A549 (cell line): ENCODE data around the gene DCBLD1. TPM values are rescaled to one million over a fixed set of nuclear protein-coding genes. Genes with fewer than 3 reads are reported as not detected.

Source experiments
- ATAC-seq, 2 experiments: fragments of 200-7000 bp in 1 of 2; fragments of >200 bp in 1 of 2; cut with Nextera tagmentation in 1 of 2; cut with Tn5 transposase in 1 of 2; 3 replicates each; pipeline versions ENCODE4 v1.8.0 to v1.9.1; 2018 to 2020; ENCODE audit warnings: mild to moderate bottlenecking in 1 of 2, moderate library complexity in 1 of 2
- CTCF ChIA-PET: fragments of 300-600 bp; sonication (Branson Sonifier 250); formaldehyde crosslinking; extraction: SDS; loops from one replicate; lab custom pipeline; 2021; ENCODE audit warnings: antibody characterized with exemption, inconsistent platforms; lab: Yijun Ruan, JAX
- POLR2A ChIA-PET: fragments of 350-600 bp; formaldehyde crosslinking; extraction: SDS; loops from one replicate; lab custom pipeline; 2021; ENCODE audit warnings: antibody characterized with exemption, inconsistent platforms; lab: Yijun Ruan, JAX
- DNase-seq, 2 experiments: peaks; one replicate each; pipeline versions ENCODE4 v3.0.0 to v3.0.0-alpha.2; 2011 to 2016; ENCODE audit warnings: low read depth in 1 of 2, low spot score in 1 of 2
- FAIRE-seq: peaks from 2 replicates; lab custom pipeline; 2011; peaks lifted over from hg19 to GRCh38; lab: Jason Lieb, UNC
- H3K27ac ChIP-seq, 2 experiments: fragments of >200 bp; sonication (Bioruptor Twin); formaldehyde crosslinking; 3 replicates each; pipeline ENCODE4 v1.5.1; 2016 to 2017
- H3K4me1 ChIP-seq: fragments of >200 bp; sonication (Bioruptor Twin); formaldehyde crosslinking; 3 replicates; pipeline ENCODE4 v1.6.1; 2016
- H3K4me2 ChIP-seq: fragments of >200 bp; sonication (Bioruptor Twin); formaldehyde crosslinking; 3 replicates; pipeline ENCODE4 v1.6.1; 2016
- H3K4me3 ChIP-seq: fragments of >200 bp; sonication (Bioruptor Twin); formaldehyde crosslinking; 3 replicates; pipeline ENCODE4 v1.5.1; 2016
- H3K9me3 ChIP-seq: fragments of >200 bp; sonication (Bioruptor Twin); formaldehyde crosslinking; 3 replicates; pipeline ENCODE4 v1.6.1; 2016
- BCL3 ChIP-seq: fragments of >200 bp; sonication (Bioruptor Twin); formaldehyde crosslinking; IDR thresholded peaks from 3 replicates; pipeline ENCODE4 v1.6.1; 2016
- BHLHE40 ChIP-seq: IDR thresholded peaks from 2 replicates; pipeline ENCODE4 v1.6.1; 2012; ENCODE audit warnings: low read depth, low read length, inconsistent platforms
- HOXB5 ChIP-seq: fragments of 250-450 bp; sonication (Bioruptor Pico); IDR thresholded peaks from 2 replicates; pipeline ENCODE4 v1.5.0; 2020; ENCODE audit warnings: mild to moderate bottlenecking, moderate library complexity
- JUN ChIP-seq, 2 experiments: fragments of >200 bp; sonication (Bioruptor Twin); formaldehyde crosslinking; IDR thresholded peaks; 2 replicates in 1 of 2; 3 replicates in 1 of 2; pipeline ENCODE4 v1.6.1; 2016 to 2017
- KDM1A ChIP-seq: fragments of 200-600 bp; sonication (generic); IDR thresholded peaks from 2 replicates; pipeline ENCODE4 v1.6.1; 2016; ENCODE audit warnings: low read depth, mild to moderate bottlenecking
- MYC ChIP-seq: IDR thresholded peaks from 2 replicates; pipeline ENCODE4 v1.6.1; 2012; ENCODE audit warnings: mild to moderate bottlenecking, inconsistent platforms, low read length, improper control_type of control experiment, borderline replicate concordance
- PBX3 ChIP-seq: IDR thresholded peaks from 2 replicates; pipeline ENCODE4 v1.6.1; 2012
- RAD21 ChIP-seq, 2 experiments: fragments of >200 bp in 1 of 2; sonication (Bioruptor Twin) in 1 of 2; formaldehyde crosslinking in 1 of 2; IDR thresholded peaks in 1 of 2; conservative IDR thresholded peaks in 1 of 2; 2 replicates in 1 of 2; 3 replicates in 1 of 2; pipeline ENCODE4 v1.6.1; 2012 to 2018; ENCODE audit warnings: inconsistent platforms in 1 of 2
- RARB ChIP-seq: fragments of 250-450 bp; sonication (Bioruptor Pico); IDR thresholded peaks from 2 replicates; pipeline ENCODE4 v1.8.0; 2021; ENCODE audit warnings: mild to moderate bottlenecking, moderate library complexity
- RFX5 ChIP-seq: fragments of 450-650 bp; IDR thresholded peaks from 2 replicates; pipeline ENCODE4 v1.7.1; 2014; ENCODE audit warnings: antibody characterized with exemption, mild to moderate bottlenecking, moderate library complexity
- WGBS: methylation state at CpG from one replicate; pipeline ENCODE4 v1.1.6; 2017; ENCODE audit errors: missing lambda C conversion rate; 5-methylcytosine and 5-hydroxymethylcytosine counted together
- polyA plus RNA-seq, 4 experiments: library from polyadenylated mRNA; depleted of rRNA in 3 of 4; stranded (reverse); fragments of >200 nt; fragmentation: RNase III in 1 of 4; extraction: RNeasy Plus Mini Kit Qiagen cat#74134 plus additional on column Dnase treatment in 1 of 4; gene quantifications; 2 replicates in 3 of 4; 3 replicates in 1 of 4; pipeline ENCODE4 v1.2.3, GENCODE V29; 2011 to 2017
- TF ChIP-seq, protein P1 (sequence below): IDR thresholded peaks from 2 replicates; pipeline ENCODE4 v1.6.1; 2012; ENCODE audit warnings: low read depth, borderline replicate concordance

The DCBLD1 gene
- polyA plus RNA-seq, 2 of the 4 experiments (the other 2 are of a cell fraction) = 49.1 to 60.4 TPM

DNA sequence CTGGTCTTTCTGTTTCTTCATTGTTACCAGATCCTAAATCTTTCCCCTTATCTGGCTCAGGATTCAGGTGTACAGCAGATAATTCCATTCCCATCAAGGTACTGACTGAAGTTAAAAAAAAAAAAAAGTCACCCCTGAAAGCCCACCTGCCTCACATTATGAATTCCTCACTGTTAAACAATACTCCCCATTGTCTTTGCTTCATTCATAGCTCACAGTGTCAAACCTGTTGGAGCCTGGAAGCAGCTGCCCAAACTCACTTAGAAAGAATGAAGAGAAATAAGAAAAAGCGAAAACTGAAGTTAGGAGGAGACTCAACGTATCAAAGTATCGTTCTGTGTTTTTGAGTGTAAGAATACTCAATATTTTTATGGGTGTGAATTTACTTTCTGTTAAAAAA, 1.8 kb upstream of the DCBLD1 start (continued):
- TF ChIP-seq MYC (no peak), HOXB5 (CRISPR knock-in tag) (no peak)

GRCh38 chr6:117481278-117481925, 1.1 kb upstream of the DCBLD1 start:
- WGBS = 88% methylated on average over 22 of the region's 22 CpGs

DNA sequence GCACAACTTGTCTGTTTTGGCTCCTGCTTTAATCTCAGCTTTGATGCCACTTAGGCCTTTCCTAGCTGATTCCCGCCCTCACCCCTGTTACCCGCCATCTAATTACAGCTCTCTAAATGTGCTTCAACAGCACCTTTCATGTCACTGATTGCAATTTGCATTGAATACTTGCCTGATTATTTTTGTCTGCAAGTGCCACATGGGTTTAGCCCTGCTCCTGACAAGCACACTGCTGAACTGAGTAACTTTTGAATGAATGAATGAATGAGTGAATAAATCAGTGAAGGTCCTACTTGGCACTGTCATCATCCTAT, 591 bp upstream of the DCBLD1 start:
- Histone ChIP-seq H3K4me2 (peak overlapping the region; percentile 85), H3K4me3 (peak overlapping the region; percentile 82), H3K27ac (peak overlapping the region; percentile 94 to 99), H3K4me1 (peaks cover 32% of the 10 kb centered on the region; the same call in 2 of the 3 replicates), H3K9me3 (peaks cover under 1% of the 10 kb centered on the region; the same call in 1 of the 3 replicates)
- CTCF ChIA-PET = interaction anchor here (0.8 kb wide), 3 partner anchors 14 to 137 kb away, joined by 3 to 4 read pairs (median 4); no protein-coding TSS in a partner anchor
- ATAC-seq = no peak
- WGBS = 100% methylated on average over 2 of the region's 2 CpGs
- FAIRE-seq = no peak
- no peak for TF ChIP-seq RFX5
- DNase-seq = no peak
- POLR2A ChIA-PET = interaction anchor here (0.9 to 1.8 kb wide), 2 partner anchors 15 to 24 kb away, joined by 3 to 6 read pairs; no protein-coding TSS in a partner anchor

More at GRCh38 chr6:117481278-117481925, 1.1 kb upstream of the DCBLD1 start:
- Histone ChIP-seq H3K4me3 (no peak overlapping the region), H3K4me1 (peaks cover 30% of the 10 kb centered on the region; the same call in 2 of the 3 replicates), H3K4me2 (peak overlapping the region; percentile 85)
- DNase-seq = no peak
- TF ChIP-seq RAD21 (conservative IDR thresholded peaks at IDR 0.05 in 1 of 2, IDR thresholded peaks at IDR 0.05 in 1 of 2) (peak in 1 of 2 experiments; percentile 23; a peak in 1 of 5 replicates), PBX3 (no peak)
- TF ChIP-seq, all 56 proteins: peak for 1
- CTCF ChIA-PET = interaction anchor here (0.6 to 0.8 kb wide), 4 partner anchors 13 to 1384 kb away, joined by 3 to 4 read pairs (median 4); no protein-coding TSS in a partner anchor
- POLR2A ChIA-PET = interaction anchor here (0.9 to 1.8 kb wide), 3 partner anchors 16 to 121 kb away, joined by 3 to 6 read pairs (median 3); partner anchors contain the start of gene GOPC
- Histone ChIP-seq H3K27ac (peak overlapping the region; percentile 94 to 99; a peak in 5 of 6 replicates), H3K9me3 (no peaks in the 10 kb centered on the region)
- no peak for FAIRE-seq
- no peak; a peak in 1 of 6 replicates for ATAC-seq

GRCh38 chr6:117483004-117483644, 650 bp downstream of the DCBLD1 start:
- Histone ChIP-seq H3K4me2 (peak overlapping the region; percentile 85), H3K4me1 (peaks cover 30% of the 10 kb centered on the region), H3K9me3 (peaks cover 4% of the 10 kb centered on the region; the same call in 1 of the 3 replicates), H3K4me3 (peak overlapping the region; percentile 82), H3K27ac (peak overlapping the region; percentile 94 to 99)
- DNase-seq (peak in 1 of 2 experiments; percentile 38), ATAC-seq (peak; percentile 52 to 63), FAIRE-seq (no peak)
- ChIA-PET CTCF (interaction anchor here (0.7 to 1.3 kb wide), 10 partner anchors 9 to 72 kb away, joined by 3 to 6 read pairs (median 3); no protein-coding TSS in a partner anchor), POLR2A (interaction anchor here (0.5 to 2.1 kb wide), 7 partner anchors 11 to 234 kb away, joined by 3 to 14 read pairs (median 3); no protein-coding TSS in a partner anchor)
- WGBS = 4% methylated on average over 25 of the region's 46 CpGs
- TF ChIP-seq BCL3 = no peak
- TF ChIP-seq KDM1A = no peak
- TF ChIP-seq JUN (IDR thresholded peaks at IDR 0.05) = peak in 1 of 2 experiments; percentile 18; a peak in 2 of 5 replicates
- 0 out of 2 replicates have a peak, but pooled peaks have one; percentile 28 for TF ChIP-seq BHLHE40
- TF ChIP-seq, protein P1, sequence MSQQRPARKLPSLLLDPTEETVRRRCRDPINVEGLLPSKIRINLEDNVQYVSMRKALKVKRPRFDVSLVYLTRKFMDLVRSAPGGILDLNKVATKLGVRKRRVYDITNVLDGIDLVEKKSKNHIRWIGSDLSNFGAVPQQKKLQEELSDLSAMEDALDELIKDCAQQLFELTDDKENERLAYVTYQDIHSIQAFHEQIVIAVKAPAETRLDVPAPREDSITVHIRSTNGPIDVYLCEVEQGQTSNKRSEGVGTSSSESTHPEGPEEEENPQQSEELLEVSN = peak; percentile 41; the same call in 1 of the 2 replicates
- no peak for TF ChIP-seq RARB
